Kidney (tissue), 14 donors: Measurements from ENCODE around the gene C2orf15. TPM values are rescaled to one million over a fixed set of nuclear protein-coding genes. Genes with fewer than 3 reads are reported as not detected.

Experiments
- DNase-seq, 5 donors: peaks; one replicate each; pipeline ENCODE4 v3.0.0-alpha.2; 2013 to 2020
- FAIRE-seq: peaks from 2 replicates; lab custom pipeline; 2012; peaks lifted over from hg19 to GRCh38; lab: Jason Lieb, UNC
- H3K27ac ChIP-seq, 2 donors: one replicate each; pipeline ENCODE4 v1.7.0; 2013; ENCODE audit warnings: low read depth in 2 of 2, low read length in 2 of 2, inconsistent platforms in 1 of 2
- H3K27me3 ChIP-seq: one replicate; pipeline ENCODE4 v1.7.1; 2013; ENCODE audit warnings: low read length, inconsistent platforms; ENCODE audit not compliant: control insufficient read depth, insufficient read depth
- H3K36me3 ChIP-seq, 3 donors: one replicate each; pipeline versions ENCODE4 v1.7.0 to v1.7.1; 2013; ENCODE audit warnings: low read length in 3 of 3, control low read depth in 1 of 3, inconsistent platforms in 1 of 3; ENCODE audit not compliant: insufficient read depth in 3 of 3, control insufficient read depth in 2 of 3
- H3K4me1 ChIP-seq, 3 donors: one replicate each; pipeline versions ENCODE4 v1.7.0 to v1.7.1; 2013; ENCODE audit warnings: low read length in 3 of 3, inconsistent platforms in 1 of 3, low read depth in 1 of 3; ENCODE audit not compliant: control insufficient read depth in 2 of 3, insufficient read depth in 2 of 3
- H3K4me3 ChIP-seq, 3 donors: one replicate each; pipeline versions ENCODE4 v1.7.0 to v1.8.1; 2013; ENCODE audit warnings: low read length in 3 of 3, control low read depth in 1 of 3, inconsistent platforms in 1 of 3
- H3K9ac ChIP-seq, 3 donors: one replicate each; pipeline versions ENCODE4 v1.7.0 to v1.7.1; 2013; ENCODE audit warnings: low read length in 3 of 3, control low read depth in 1 of 3, inconsistent platforms in 1 of 3
- H3K9me3 ChIP-seq, 3 donors: one replicate each; pipeline versions ENCODE4 v1.7.0 to v1.7.1; 2013; ENCODE audit warnings: low read length in 3 of 3, control low read depth in 1 of 3, inconsistent platforms in 1 of 3; ENCODE audit not compliant: control insufficient read depth in 2 of 3, insufficient read depth in 1 of 3
- intact Hi-C: fragments of 100-400 bp; cut with DNase I; formaldehyde crosslinking; loops from one replicate; pipeline ENCODE4 v1.11.1; 2022
- polyA plus RNA-seq: library from polyadenylated mRNA; stranded (reverse); fragments of 350-450 nt; fragmentation: Illumina TruSeq; extraction: RNeasy Lipid Tissue Mini Kit (QIAGEN cat#74804); gene quantifications from one replicate; pipeline ENCODE4 v1.2.3, GENCODE V29; 2014; ENCODE audit warnings: low read depth, low replicate concordance; ENCODE audit not compliant: insufficient read depth
- total RNA-seq: library from RNA; stranded (reverse); fragmentation: NEBNext Ultra II Directional; extraction: Animal tissue kit (Norgen Biotek cat#: 25700); gene quantifications from one replicate; pipeline ENCODE4 v1.2.1, GENCODE V29; 2021
- TF ChIP-seq, protein P1 (sequence below): IDR thresholded peaks from 3 replicates; pipeline ENCODE4 v1.5.1; 2012; ENCODE audit warnings: mild to moderate bottlenecking, moderate library complexity, borderline replicate concordance; ENCODE audit not compliant: insufficient read depth; ENCODE audit errors: extremely low read depth
- donor health status: control.
- donor health status: control.
- donor health status: control.
- donor health status: control.
- donor health status: control.
- donor health status: DM: yes; HTN: yes; CAD: no.
- donor health status: Normal renal cell carcinoma (clear cell type).

The C2orf15 gene
- total and polyA plus RNA-seq, 2 donors from 2014 or later: 6.3 to 6.6 TPM

- H3K27me3 ChIP-seq: no peaks in the 10 kb centered on the region
- peaks cover 0 to 3% (median 0%) of the 10 kb centered on the region in 3 donors for H3K36me3 ChIP-seq
- no peak overlapping the region for H3K4me3 ChIP-seq
- TF ChIP-seq, protein P1, sequence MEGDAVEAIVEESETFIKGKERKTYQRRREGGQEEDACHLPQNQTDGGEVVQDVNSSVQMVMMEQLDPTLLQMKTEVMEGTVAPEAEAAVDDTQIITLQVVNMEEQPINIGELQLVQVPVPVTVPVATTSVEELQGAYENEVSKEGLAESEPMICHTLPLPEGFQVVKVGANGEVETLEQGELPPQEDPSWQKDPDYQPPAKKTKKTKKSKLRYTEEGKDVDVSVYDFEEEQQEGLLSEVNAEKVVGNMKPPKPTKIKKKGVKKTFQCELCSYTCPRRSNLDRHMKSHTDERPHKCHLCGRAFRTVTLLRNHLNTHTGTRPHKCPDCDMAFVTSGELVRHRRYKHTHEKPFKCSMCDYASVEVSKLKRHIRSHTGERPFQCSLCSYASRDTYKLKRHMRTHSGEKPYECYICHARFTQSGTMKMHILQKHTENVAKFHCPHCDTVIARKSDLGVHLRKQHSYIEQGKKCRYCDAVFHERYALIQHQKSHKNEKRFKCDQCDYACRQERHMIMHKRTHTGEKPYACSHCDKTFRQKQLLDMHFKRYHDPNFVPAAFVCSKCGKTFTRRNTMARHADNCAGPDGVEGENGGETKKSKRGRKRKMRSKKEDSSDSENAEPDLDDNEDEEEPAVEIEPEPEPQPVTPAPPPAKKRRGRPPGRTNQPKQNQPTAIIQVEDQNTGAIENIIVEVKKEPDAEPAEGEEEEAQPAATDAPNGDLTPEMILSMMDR: no peak
- no peak overlapping the region for H3K9ac ChIP-seq
- H3K9me3 ChIP-seq: no peaks in the 10 kb centered on the region
- H3K27ac ChIP-seq: no peak overlapping the region
- no peak for FAIRE-seq
- H3K4me1 ChIP-seq: peaks cover 0 to 13% (median 6%) of the 10 kb centered on the region in 3 donors
- intact Hi-C loops: no loop called here
- DNase-seq: no peak
Observed at GRCh38 chr2:99156891-99157290, 15.4 kb downstream of the C2orf15 start.

- Histone ChIP-seq H3K27ac (no peak overlapping the region), H3K4me1 (peaks cover 0 to 13% (median 6%) of the 10 kb centered on the region in 3 donors), H3K4me3 (no peak overlapping the region), H3K36me3 (peaks cover 0 to 3% (median 0%) of the 10 kb centered on the region in 3 donors), H3K9ac (no peak overlapping the region), H3K27me3 (no peaks in the 10 kb centered on the region), H3K9me3 (no peaks in the 10 kb centered on the region)
- DNase-seq: no peak
- intact Hi-C loops: no loop called here
- FAIRE-seq: no peak
- TF ChIP-seq, protein P1: no peak
Observed at GRCh38 chr2:99158599-99158998, 17.1 kb downstream of the C2orf15 start.

DNA sequence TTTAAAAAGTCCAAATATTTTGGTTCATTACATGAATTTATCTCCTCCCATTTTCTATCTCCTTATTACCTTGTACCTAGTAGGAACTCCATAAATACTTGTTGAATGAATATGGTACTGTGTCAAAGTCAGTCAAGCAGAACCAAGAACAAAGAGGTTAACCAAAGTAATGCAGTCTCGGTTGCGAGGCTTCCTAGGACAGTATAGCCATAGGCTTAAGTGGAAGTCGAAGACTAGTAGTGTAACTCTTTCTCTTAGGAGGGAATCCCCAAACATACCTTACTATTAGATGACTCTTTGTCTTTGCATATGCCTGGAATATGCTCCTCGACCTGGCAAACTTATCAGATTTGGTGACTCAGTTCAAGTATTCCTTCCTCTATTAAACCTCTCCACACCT lies 18.1 kb downstream of the C2orf15 start:
- intact Hi-C loops: no loop called here
- DNase-seq: no peak
- Histone ChIP-seq H3K27ac (no peak overlapping the region), H3K36me3 (peaks cover 0 to 3% (median 0%) of the 10 kb centered on the region in 3 donors), H3K9me3 (no peaks in the 10 kb centered on the region), H3K4me3 (no peak overlapping the region), H3K4me1 (peaks cover 0 to 7% (median 0%) of the 10 kb centered on the region in 3 donors), H3K27me3 (no peaks in the 10 kb centered on the region), H3K9ac (no peak overlapping the region)
- no peak for FAIRE-seq
- TF ChIP-seq, protein P1: no peak

DNA sequence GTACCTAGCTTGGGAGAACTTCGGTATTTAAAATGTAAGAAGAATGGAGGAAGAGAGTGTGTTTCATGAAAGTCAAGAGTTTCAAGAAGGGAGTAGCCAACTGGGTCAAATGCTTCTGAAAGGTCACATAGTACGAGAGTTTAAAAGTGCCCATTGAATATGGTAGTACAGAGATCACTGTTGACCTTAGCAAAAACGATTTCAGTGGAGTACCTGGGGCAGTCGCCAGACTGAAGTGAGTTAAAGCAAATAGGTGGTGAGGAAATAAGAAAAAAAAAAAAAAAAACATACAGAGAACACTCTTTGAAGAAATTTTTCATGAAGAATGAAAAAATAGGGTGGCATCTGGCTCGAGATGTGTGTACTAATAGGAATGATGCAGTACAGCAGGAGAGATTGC lies 24.7 kb downstream of the C2orf15 start:
- H3K9me3 ChIP-seq: no peaks in the 10 kb centered on the region
- no peak overlapping the region for H3K9ac ChIP-seq
- H3K27ac ChIP-seq: no peak overlapping the region
- intact Hi-C loops: no loop called here
- H3K27me3 ChIP-seq: no peaks in the 10 kb centered on the region
- no peak overlapping the region for H3K4me3 ChIP-seq
- H3K4me1 ChIP-seq: no peaks in the 10 kb centered on the region
- FAIRE-seq (no peak), DNase-seq (no peak)
- TF ChIP-seq, protein P1: no peak
- peaks cover 0 to 14% (median 13%) of the 10 kb centered on the region in 3 donors for H3K36me3 ChIP-seq
